Heart left ventricle (tissue), 16 donors: ENCODE measurements around the gene PIK3R2. TPM values are rescaled to one million over a fixed set of nuclear protein-coding genes. Genes with fewer than 3 reads are reported as not detected.

Source experiments
- ATAC-seq, 4 donors: fragments of 200-7000 bp; cut with Tn5 transposase; one replicate each; pipeline ENCODE4 v1.9.1; 2020 to 2022; ENCODE audit warnings: moderate library complexity in 4 of 4, mild to moderate bottlenecking in 3 of 4, moderate number of reproducible peaks in 1 of 4
- DNase-seq, 5 donors: peaks; one replicate each; pipeline ENCODE4 v3.0.0-alpha.2; 2020
- H3K27ac ChIP-seq, 12 donors: fragments of 200-600 bp; sonication (generic) in 4 of 12; one replicate each; pipeline versions ENCODE4 v1.5.0 to v1.8.0; 2016 to 2022; ENCODE audit warnings: mild to moderate bottlenecking in 2 of 12
- H3K27me3 ChIP-seq, 9 donors: fragments of 200-600 bp; sonication (generic) in 2 of 9; one replicate each; pipeline versions ENCODE4 v1.5.1 to v1.8.0; 2016 to 2022; ENCODE audit warnings: mild to moderate bottlenecking in 3 of 9
- H3K36me3 ChIP-seq, 9 donors: fragments of 200-600 bp; sonication (generic) in 2 of 9; one replicate each; pipeline versions ENCODE4 v1.5.0 to v1.8.0; 2018 to 2022; ENCODE audit warnings: mild to moderate bottlenecking in 2 of 9
- H3K4me1 ChIP-seq, 12 donors: fragments of 200-600 bp; sonication (generic) in 4 of 12; one replicate each; pipeline versions ENCODE4 v1.5.0 to v1.8.0; 2016 to 2022; ENCODE audit warnings: mild to moderate bottlenecking in 3 of 12
- H3K4me3 ChIP-seq, 12 donors: fragments of 200-600 bp; sonication (generic) in 4 of 12; one replicate each; pipeline versions ENCODE4 v1.5.0 to v1.8.0; 2017 to 2022; ENCODE audit warnings: mild to moderate bottlenecking in 9 of 12, moderate library complexity in 4 of 12
- H3K9me3 ChIP-seq, 12 donors: fragments of 200-600 bp; sonication (generic) in 4 of 12; one replicate each; pipeline versions ENCODE4 v1.5.0 to v1.8.0; 2016 to 2022; ENCODE audit warnings: mild to moderate bottlenecking in 1 of 12
- CTCF ChIP-seq, 12 donors: fragments of 200-600 bp; sonication (generic) in 4 of 12; IDR thresholded peaks; one replicate each; pipeline versions ENCODE4 v1.5.0 to v1.8.0; 2018 to 2022; ENCODE audit warnings: antibody characterized with exemption in 12 of 12, mild to moderate bottlenecking in 5 of 12
- POLR2A ChIP-seq, 2 donors: fragments of 450-650 bp; IDR thresholded peaks; one replicate each; pipeline ENCODE4 v1.6.1; 2017; ENCODE audit warnings: antibody characterized with exemption in 2 of 2, mild to moderate bottlenecking in 2 of 2, moderate library complexity in 2 of 2
- WGBS, 4 donors: extraction: QIAGEN DNeasy Blood & Tissue Kit in 2 of 4; methylation state at CpG; one replicate each; pipeline versions ENCODE4 v1.1.5 to v1.1.7; 2013 to 2018; 5-methylcytosine and 5-hydroxymethylcytosine counted together
- intact Hi-C, 10 donors: fragments of 100-400 bp; cut with DNase I; formaldehyde crosslinking; loops; one replicate each; pipeline versions ENCODE4 v1.11.1 to v1.14.2; 2022
- polyA plus RNA-seq, 2 donors: library from polyadenylated mRNA; stranded (reverse); fragments of 200-250 nt; gene quantifications; one replicate each; pipeline ENCODE4 v1.2.3, GENCODE V29; 2013
- total RNA-seq, 9 donors: library from RNA; depleted of rRNA in 2 of 9; stranded (reverse); fragments of >200 nt in 2 of 9; fragmentation: NEBNext Ultra II Directional in 3 of 9; extraction: Animal tissue kit (Norgen Biotek cat#: 25700) in 3 of 9; gene quantifications; one replicate each; pipeline versions ENCODE4 v1.1.0 to v1.2.4, GENCODE V29; 2016 to 2023
- donor health status: ischemic (EF 13 %, LVEDD 7.1; RV severe dilation, severe dysfunction).
- donor health status: healthy with polysubstance abuse.
- donor health status: DM: no; HTN: yes; CAD: no.
- donor health status: DM: no; HTN: no; CAD: no.
- donor health status: ischemic (EF 25% LVEDD 6.9; RV normal size, moderate dysfunction).
- donor health status: ischemic (EF 25% LVEDD 5.7; RV mildly dilated, moderate dysfunction).
- donor health status: healthy.
- donor health status: DM: yes; HTN: yes; CAD: no.
- donor health status: ischemic (EF 35%, LVEDD 5.7; RV mildly dilated, moderate dysfunction).
- donor health status: nonischemic (EF 11% LVEDD 7.7; RV severe dilation, severe dysfunction).
- donor health status: DM: yes; HTN: yes; CAD: no.
- donor health status: PGD.
- donor health status: ischemic (EF 29% LVEDD 5.4; RV normal size, mild dysfunction).
- donor health status: nonischemic (EF 23%, LVEDD 6.1; RV moderate dilation, normal function).

Gene PIK3R2
- total and polyA plus RNA-seq, 11 donors: 4.0 to 28.6 (median 23.4) TPM

- TF ChIP-seq CTCF (IDR thresholded peaks at IDR 0.05) (no peak), POLR2A (IDR thresholded peaks at IDR 0.05) (no peak)
- intact Hi-C loops: loop anchor here in 2 of 10 donors (5.0 kb wide), 1 partner anchor 52 kb away; no protein-coding TSS in a partner anchor
- Histone ChIP-seq H3K36me3 (peaks cover 0 to 72% (median 63%) of the 10 kb centered on the region in 9 donors), H3K27ac (no peak overlapping the region), H3K27me3 (no peaks in the 10 kb centered on the region), H3K4me3 (no peak overlapping the region), H3K4me1 (peaks cover 0 to 27% (median 13%) of the 10 kb centered on the region in 12 donors), H3K9me3 (no peaks in the 10 kb centered on the region)
- no peak for DNase-seq
- no peak for ATAC-seq
- WGBS, 4 donors: 95 to 99% (median 96%) methylated on average over 7 of the region's 7 CpGs
Observed at GRCh38 chr19:18164072-18164471, 11.1 kb downstream of the PIK3R2 start.

GRCh38 chr19:18165794-18166544, 13.0 kb downstream of the PIK3R2 start:
- Histone ChIP-seq H3K9me3 (no peaks in the 10 kb centered on the region), H3K4me3 (no peak overlapping the region), H3K27ac (no peak overlapping the region), H3K36me3 (peaks cover 0 to 78% (median 67%) of the 10 kb centered on the region in 9 donors), H3K27me3 (no peaks in the 10 kb centered on the region), H3K4me1 (peaks cover 0 to 26% (median 6%) of the 10 kb centered on the region in 12 donors)
- intact Hi-C loops: loop anchor here in 3 of 10 donors (5.0 kb wide), 1 partner anchor 54 kb away; no protein-coding TSS in a partner anchor
- ATAC-seq: no peak
- no peak for DNase-seq
- TF ChIP-seq CTCF (IDR thresholded peaks at IDR 0.05): no peak
- no peak for TF ChIP-seq POLR2A (IDR thresholded peaks at IDR 0.05)
- 96 to 98% (median 97%) methylated on average over 15 of the region's 15 CpGs for WGBS, 4 donors

GRCh38 chr19:18167011-18167410, 14.0 kb downstream of the PIK3R2 start:
- WGBS, 4 donors: 94 to 95% (median 95%) methylated on average over 18 to 21 of the region's 21 CpGs
- no peak overlapping the region for H3K27ac ChIP-seq

More at GRCh38 chr19:18167011-18167410, 14.0 kb downstream of the PIK3R2 start:
- intact Hi-C loops: loop anchor here in 3 of 10 donors (5.0 kb wide), 1 partner anchor 55 kb away; no protein-coding TSS in a partner anchor
- H3K27me3 ChIP-seq: no peaks in the 10 kb centered on the region
- no peaks in the 10 kb centered on the region for H3K9me3 ChIP-seq
- TF ChIP-seq CTCF (IDR thresholded peaks at IDR 0.05) (no peak), POLR2A (IDR thresholded peaks at IDR 0.05) (no peak)
- peaks cover 0 to 77% (median 65%) of the 10 kb centered on the region in 9 donors for H3K36me3 ChIP-seq
- DNase-seq (no peak), ATAC-seq (no peak)
- no peak overlapping the region for H3K4me3 ChIP-seq
- peaks cover 0 to 30% (median 7%) of the 10 kb centered on the region in 12 donors for H3K4me1 ChIP-seq
